ENCODE data around the gene LRRC3. TPM values are rescaled to one million over a fixed set of nuclear protein-coding genes. Genes with fewer than 3 reads are reported as not detected.

The LRRC3 gene
- total and polyA plus RNA-seq, 4 donors: 3.0 to 14.2 (median 7.5) TPM

DNA sequence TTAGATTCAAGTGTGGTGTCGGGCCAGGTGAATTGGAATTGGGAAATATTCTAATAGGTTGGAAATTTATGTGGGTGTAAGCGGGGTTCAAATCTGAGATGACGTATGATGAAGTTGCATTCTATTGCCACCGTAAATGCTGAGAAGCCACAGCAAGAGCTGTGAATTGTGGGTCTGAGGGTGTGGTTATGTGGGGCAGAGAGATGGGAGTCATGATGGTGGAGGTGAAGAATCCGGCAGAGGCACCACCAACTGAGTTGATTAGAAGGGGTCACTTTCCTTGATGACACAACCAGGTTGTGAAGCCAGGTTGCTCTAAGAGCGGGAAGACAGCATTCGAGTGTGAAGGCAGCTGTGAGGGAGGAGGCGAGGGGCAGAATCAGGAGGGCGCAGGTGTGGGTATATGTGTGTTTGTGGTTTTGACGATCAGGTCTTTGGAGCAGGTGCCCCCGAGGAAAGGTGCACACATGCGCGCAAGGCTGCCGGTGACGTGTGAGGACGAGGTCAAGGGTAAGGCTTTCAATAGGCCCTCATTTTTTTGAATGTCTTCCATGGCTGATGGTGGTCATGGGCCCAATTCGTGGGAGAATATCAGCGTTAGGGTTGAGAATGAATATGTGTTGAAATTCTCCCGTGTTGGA lies 18.7 kb downstream of the LRRC3 start:
- no peak overlapping the region for H3K4me3 ChIP-seq (ENCODE audit: low read depth in 1 of 3, low read length in 3 of 3)
- 91% methylated on average over 19 of the region's 19 CpGs for WGBS
- no peaks in the 10 kb centered on the region for H3K9me3 ChIP-seq (ENCODE audit: control insufficient read depth in 4 of 4, low read length in 3 of 4)
- H3K9ac ChIP-seq (ENCODE audit: low read depth in 1 of 2, low read length in 2 of 2): no peak overlapping the region
- peaks cover 7 to 22% (median 20%) of the 10 kb centered on the region in 4 donors for H3K4me1 ChIP-seq (ENCODE audit: control insufficient read depth in 4 of 4, insufficient read depth in 4 of 4, low read length in 3 of 4)
- TF ChIP-seq FOXA1 (IDR thresholded peaks at IDR 0.05): no peak
- no peak for TF ChIP-seq SP1 (IDR thresholded peaks at IDR 0.05)
- no peak for TF ChIP-seq RAD21 (IDR thresholded peaks at IDR 0.05)
- TF ChIP-seq, protein P1, sequence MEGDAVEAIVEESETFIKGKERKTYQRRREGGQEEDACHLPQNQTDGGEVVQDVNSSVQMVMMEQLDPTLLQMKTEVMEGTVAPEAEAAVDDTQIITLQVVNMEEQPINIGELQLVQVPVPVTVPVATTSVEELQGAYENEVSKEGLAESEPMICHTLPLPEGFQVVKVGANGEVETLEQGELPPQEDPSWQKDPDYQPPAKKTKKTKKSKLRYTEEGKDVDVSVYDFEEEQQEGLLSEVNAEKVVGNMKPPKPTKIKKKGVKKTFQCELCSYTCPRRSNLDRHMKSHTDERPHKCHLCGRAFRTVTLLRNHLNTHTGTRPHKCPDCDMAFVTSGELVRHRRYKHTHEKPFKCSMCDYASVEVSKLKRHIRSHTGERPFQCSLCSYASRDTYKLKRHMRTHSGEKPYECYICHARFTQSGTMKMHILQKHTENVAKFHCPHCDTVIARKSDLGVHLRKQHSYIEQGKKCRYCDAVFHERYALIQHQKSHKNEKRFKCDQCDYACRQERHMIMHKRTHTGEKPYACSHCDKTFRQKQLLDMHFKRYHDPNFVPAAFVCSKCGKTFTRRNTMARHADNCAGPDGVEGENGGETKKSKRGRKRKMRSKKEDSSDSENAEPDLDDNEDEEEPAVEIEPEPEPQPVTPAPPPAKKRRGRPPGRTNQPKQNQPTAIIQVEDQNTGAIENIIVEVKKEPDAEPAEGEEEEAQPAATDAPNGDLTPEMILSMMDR (IDR thresholded peaks at IDR 0.05; ENCODE audit: low read depth, low read length, missing input control): no peak
- no peak for TF ChIP-seq HNF4A (conservative IDR thresholded peaks at IDR 0.05)
- no peak for TF ChIP-seq RXRA (IDR thresholded peaks at IDR 0.05)
- TF ChIP-seq TAF1 (conservative IDR thresholded peaks at IDR 0.05): no peak
- no peak for TF ChIP-seq JUND (IDR thresholded peaks at IDR 0.05)
- TF ChIP-seq, protein P2, sequence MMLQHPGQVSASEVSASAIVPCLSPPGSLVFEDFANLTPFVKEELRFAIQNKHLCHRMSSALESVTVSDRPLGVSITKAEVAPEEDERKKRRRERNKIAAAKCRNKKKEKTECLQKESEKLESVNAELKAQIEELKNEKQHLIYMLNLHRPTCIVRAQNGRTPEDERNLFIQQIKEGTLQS (IDR thresholded peaks at IDR 0.05): no peak
- TF ChIP-seq YY1 (IDR thresholded peaks at IDR 0.05): no peak
- TF ChIP-seq, protein P3, sequence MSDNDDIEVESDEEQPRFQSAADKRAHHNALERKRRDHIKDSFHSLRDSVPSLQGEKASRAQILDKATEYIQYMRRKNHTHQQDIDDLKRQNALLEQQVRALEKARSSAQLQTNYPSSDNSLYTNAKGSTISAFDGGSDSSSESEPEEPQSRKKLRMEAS (IDR thresholded peaks at IDR 0.05): no peak
- no peak for TF ChIP-seq GABPA (IDR thresholded peaks at IDR 0.05 in 1 of 2, conservative IDR thresholded peaks at IDR 0.05 in 1 of 2)
- TF ChIP-seq HNF4G (IDR thresholded peaks at IDR 0.05): no peak
- peak overlapping the region in 1 of 2 donors; percentile 22 for H3K27ac ChIP-seq (ENCODE audit: low read depth in 1 of 2, low read length in 2 of 2)
- DNase-seq (ENCODE audit: low spot score): no peak
- H3K27me3 ChIP-seq (ENCODE audit: control insufficient read depth in 4 of 4, insufficient read depth in 4 of 4, low read length in 3 of 4): no peaks in the 10 kb centered on the region
- H3K36me3 ChIP-seq (ENCODE audit: control insufficient read depth in 4 of 4, insufficient read depth in 3 of 4, low read depth in 1 of 4, low read length in 3 of 4): no peaks in the 10 kb centered on the region

DNA sequence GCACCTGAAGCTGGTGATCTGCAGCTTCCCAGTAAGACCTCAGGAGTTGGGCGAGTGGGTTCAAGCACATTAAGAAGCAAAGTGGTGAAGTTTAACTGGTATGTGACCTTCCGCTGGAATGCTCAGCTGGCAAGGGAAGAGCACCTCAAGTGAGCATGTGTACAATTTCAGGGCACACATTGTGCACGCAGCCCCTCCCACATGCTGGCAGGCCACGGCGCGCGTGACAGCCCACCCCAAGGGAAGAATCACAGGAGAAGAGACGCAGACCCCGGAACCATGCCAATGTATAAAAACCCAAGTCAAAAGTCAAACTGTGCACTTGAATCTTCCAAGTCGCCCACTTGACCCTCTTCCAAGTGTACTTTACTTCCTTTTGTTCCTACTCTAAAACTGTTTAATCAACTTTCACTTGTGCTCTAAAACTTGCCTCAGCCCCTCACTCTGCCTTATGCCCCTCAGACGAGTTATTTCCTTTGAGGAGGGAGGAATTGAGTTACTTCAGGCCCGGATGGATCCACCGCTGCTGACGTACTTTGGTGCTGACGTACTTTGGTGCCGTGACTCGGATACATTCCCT lies 20.0 kb downstream of the LRRC3 start:
- Histone ChIP-seq H3K4me1 (ENCODE audit: control insufficient read depth in 4 of 4, insufficient read depth in 4 of 4, low read length in 3 of 4) (peaks cover 7 to 28% (median 20%) of the 10 kb centered on the region in 4 donors), H3K9me3 (ENCODE audit: control insufficient read depth in 4 of 4, low read length in 3 of 4) (no peaks in the 10 kb centered on the region), H3K36me3 (ENCODE audit: control insufficient read depth in 4 of 4, insufficient read depth in 3 of 4, low read depth in 1 of 4, low read length in 3 of 4) (no peaks in the 10 kb centered on the region), H3K9ac (ENCODE audit: low read depth in 1 of 2, low read length in 2 of 2) (no peak overlapping the region), H3K27me3 (ENCODE audit: control insufficient read depth in 4 of 4, insufficient read depth in 4 of 4, low read length in 3 of 4) (no peaks in the 10 kb centered on the region), H3K4me3 (ENCODE audit: low read depth in 1 of 3, low read length in 3 of 3) (no peak overlapping the region), H3K27ac (ENCODE audit: low read depth in 1 of 2, low read length in 2 of 2) (no peak overlapping the region)
- WGBS: 96% methylated on average over 17 of the region's 17 CpGs
- DNase-seq (ENCODE audit: low spot score): no peak
- TF ChIP-seq YY1 (IDR thresholded peaks at IDR 0.05): no peak
- no peak for TF ChIP-seq RAD21 (IDR thresholded peaks at IDR 0.05)
- TF ChIP-seq RXRA (IDR thresholded peaks at IDR 0.05): no peak
- no peak for TF ChIP-seq JUND (IDR thresholded peaks at IDR 0.05)
- TF ChIP-seq SP1 (IDR thresholded peaks at IDR 0.05): no peak
- TF ChIP-seq HNF4A (conservative IDR thresholded peaks at IDR 0.05): no peak
- TF ChIP-seq TAF1 (conservative IDR thresholded peaks at IDR 0.05): no peak
- TF ChIP-seq FOXA2 (IDR thresholded peaks at IDR 0.05): no peak
- TF ChIP-seq, protein P4, sequence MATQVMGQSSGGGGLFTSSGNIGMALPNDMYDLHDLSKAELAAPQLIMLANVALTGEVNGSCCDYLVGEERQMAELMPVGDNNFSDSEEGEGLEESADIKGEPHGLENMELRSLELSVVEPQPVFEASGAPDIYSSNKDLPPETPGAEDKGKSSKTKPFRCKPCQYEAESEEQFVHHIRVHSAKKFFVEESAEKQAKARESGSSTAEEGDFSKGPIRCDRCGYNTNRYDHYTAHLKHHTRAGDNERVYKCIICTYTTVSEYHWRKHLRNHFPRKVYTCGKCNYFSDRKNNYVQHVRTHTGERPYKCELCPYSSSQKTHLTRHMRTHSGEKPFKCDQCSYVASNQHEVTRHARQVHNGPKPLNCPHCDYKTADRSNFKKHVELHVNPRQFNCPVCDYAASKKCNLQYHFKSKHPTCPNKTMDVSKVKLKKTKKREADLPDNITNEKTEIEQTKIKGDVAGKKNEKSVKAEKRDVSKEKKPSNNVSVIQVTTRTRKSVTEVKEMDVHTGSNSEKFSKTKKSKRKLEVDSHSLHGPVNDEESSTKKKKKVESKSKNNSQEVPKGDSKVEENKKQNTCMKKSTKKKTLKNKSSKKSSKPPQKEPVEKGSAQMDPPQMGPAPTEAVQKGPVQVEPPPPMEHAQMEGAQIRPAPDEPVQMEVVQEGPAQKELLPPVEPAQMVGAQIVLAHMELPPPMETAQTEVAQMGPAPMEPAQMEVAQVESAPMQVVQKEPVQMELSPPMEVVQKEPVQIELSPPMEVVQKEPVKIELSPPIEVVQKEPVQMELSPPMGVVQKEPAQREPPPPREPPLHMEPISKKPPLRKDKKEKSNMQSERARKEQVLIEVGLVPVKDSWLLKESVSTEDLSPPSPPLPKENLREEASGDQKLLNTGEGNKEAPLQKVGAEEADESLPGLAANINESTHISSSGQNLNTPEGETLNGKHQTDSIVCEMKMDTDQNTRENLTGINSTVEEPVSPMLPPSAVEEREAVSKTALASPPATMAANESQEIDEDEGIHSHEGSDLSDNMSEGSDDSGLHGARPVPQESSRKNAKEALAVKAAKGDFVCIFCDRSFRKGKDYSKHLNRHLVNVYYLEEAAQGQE (IDR thresholded peaks at IDR 0.05): no peak
- no peak for TF ChIP-seq HNF4G (IDR thresholded peaks at IDR 0.05)
- TF ChIP-seq, protein P2 (IDR thresholded peaks at IDR 0.05): no peak
- no peak for TF ChIP-seq NR2F2 (IDR thresholded peaks at IDR 0.05)
- TF ChIP-seq EGR1 (IDR thresholded peaks at IDR 0.05; ENCODE audit: low read depth in 2 of 2): no peak
- TF ChIP-seq GABPA (IDR thresholded peaks at IDR 0.05 in 1 of 2, conservative IDR thresholded peaks at IDR 0.05 in 1 of 2): no peak
- TF ChIP-seq, protein P3 (IDR thresholded peaks at IDR 0.05): no peak
- TF ChIP-seq, protein P5, sequence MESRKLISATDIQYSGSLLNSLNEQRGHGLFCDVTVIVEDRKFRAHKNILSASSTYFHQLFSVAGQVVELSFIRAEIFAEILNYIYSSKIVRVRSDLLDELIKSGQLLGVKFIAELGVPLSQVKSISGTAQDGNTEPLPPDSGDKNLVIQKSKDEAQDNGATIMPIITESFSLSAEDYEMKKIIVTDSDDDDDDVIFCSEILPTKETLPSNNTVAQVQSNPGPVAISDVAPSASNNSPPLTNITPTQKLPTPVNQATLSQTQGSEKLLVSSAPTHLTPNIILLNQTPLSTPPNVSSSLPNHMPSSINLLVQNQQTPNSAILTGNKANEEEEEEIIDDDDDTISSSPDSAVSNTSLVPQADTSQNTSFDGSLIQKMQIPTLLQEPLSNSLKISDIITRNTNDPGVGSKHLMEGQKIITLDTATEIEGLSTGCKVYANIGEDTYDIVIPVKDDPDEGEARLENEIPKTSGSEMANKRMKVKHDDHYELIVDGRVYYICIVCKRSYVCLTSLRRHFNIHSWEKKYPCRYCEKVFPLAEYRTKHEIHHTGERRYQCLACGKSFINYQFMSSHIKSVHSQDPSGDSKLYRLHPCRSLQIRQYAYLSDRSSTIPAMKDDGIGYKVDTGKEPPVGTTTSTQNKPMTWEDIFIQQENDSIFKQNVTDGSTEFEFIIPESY (IDR thresholded peaks at IDR 0.05): no peak
- TF ChIP-seq, protein P1 (IDR thresholded peaks at IDR 0.05; ENCODE audit: low read depth, low read length, missing input control): no peak
- no peak for TF ChIP-seq FOXA1 (IDR thresholded peaks at IDR 0.05)
